HCT116 (cell line): ENCODE measurements around the gene NKTR. TPM values are rescaled to one million over a fixed set of nuclear protein-coding genes. Genes with fewer than 3 reads are reported as not detected.

Experiments
- ATAC-seq: fragments of 200-7000 bp; cut with Tn5 transposase; 2 replicates; pipeline ENCODE4 v1.9.1; 2020; ENCODE audit warnings: mild to moderate bottlenecking, moderate library complexity
- BruUV-seq: library from RNA; stranded (reverse); fragments of 400-500 nt; replicated peaks from 2 replicates; lab custom pipeline; 2021; lab: Mats Ljungman, UMichigan
- CTCF ChIA-PET: fragments of 300-600 bp; sonication (Branson Sonifier 250); formaldehyde crosslinking; loops from one replicate; lab custom pipeline; 2021; ENCODE audit warnings: antibody characterized with exemption; lab: Charles Lee
- POLR2A ChIA-PET: fragments of 300-600, 350-600 bp; sonication (Branson Sonifier 250); formaldehyde crosslinking; loops from one replicate; lab custom pipeline; 2021; ENCODE audit warnings: antibody characterized with exemption; lab: Charles Lee
- RAD21 ChIA-PET, 2 experiments: fragments of 300-600 bp; sonication (Branson Sonifier 250); formaldehyde crosslinking; loops; one replicate each; lab custom pipeline; 2023; ENCODE audit warnings: low total read pairs in 2 of 2; ENCODE audit not compliant: uncharacterized antibody in 2 of 2, unreplicated experiment in 2 of 2, low non-redundant PET in 1 of 2; lab: Charles Lee
- DNase-seq: peaks from one replicate; pipeline ENCODE4 v3.0.0-alpha.2; 2010; ENCODE audit warnings: low read depth, low spot score
- H2AFZ ChIP-seq: fragments of 200-600 bp; shearing (Covaris generic), sonication (generic); 2 replicates; pipeline ENCODE4 v1.6.1; 2017; ENCODE audit warnings: low read depth, mixed run types, mixed read lengths, antibody characterized with exemption, low read length; ENCODE audit not compliant: poor library complexity, severe bottlenecking
- H3K27ac ChIP-seq: 2 replicates; pipeline ENCODE4 v1.5.1; 2012; ENCODE audit warnings: low read depth, low read length
- H3K27me3 ChIP-seq: fragments of 200-600 bp; sonication (generic); 2 replicates; pipeline ENCODE4 v1.6.1; 2016; ENCODE audit warnings: mixed run types, low read length, mixed read lengths; ENCODE audit not compliant: insufficient read depth
- H3K36me3 ChIP-seq, 2 experiments: fragments of 200-500 bp in 1 of 2; fragments of 200-600 bp in 1 of 2; sonication (Bioruptor generic) in 1 of 2; sonication (generic) in 1 of 2; 2 replicates each; pipeline versions ENCODE4 v1.5.1 to v1.6.1; 2014 to 2016; ENCODE audit warnings: low read length in 2 of 2, inconsistent platforms in 1 of 2, mixed read lengths in 1 of 2, mixed run types in 1 of 2; ENCODE audit not compliant: insufficient read depth in 2 of 2, control insufficient read depth in 1 of 2
- H3K4me1 ChIP-seq, 2 experiments: fragments of 200-600 bp in 1 of 2; sonication (generic) in 1 of 2; 2 replicates each; pipeline versions ENCODE4 v1.5.1 to v1.6.1; 2012 to 2017; ENCODE audit warnings: low read length in 2 of 2, inconsistent platforms in 1 of 2, mild to moderate bottlenecking in 1 of 2, mixed read lengths in 1 of 2, mixed run types in 1 of 2, moderate library complexity in 1 of 2; ENCODE audit not compliant: insufficient read depth in 2 of 2, control insufficient read depth in 1 of 2
- H3K4me2 ChIP-seq: fragments of 200-600 bp; sonication (generic); 2 replicates; pipeline ENCODE4 v1.6.1; 2017; ENCODE audit warnings: mixed run types, low read length, mixed read lengths
- H3K4me3 ChIP-seq, 2 experiments: fragments of 200-600 bp in 1 of 2; sonication (generic) in 1 of 2; replicated peaks in 1 of 2; 2 replicates each; pipeline ENCODE4 v1.5.1; 2011 to 2016; ENCODE audit warnings: low read length in 2 of 2, control low read depth in 1 of 2, low read depth in 1 of 2, mild to moderate bottlenecking in 1 of 2, mixed read lengths in 1 of 2, mixed run types in 1 of 2
- H3K79me2 ChIP-seq: fragments of 200-600 bp; sonication (generic); 2 replicates; pipeline ENCODE4 v1.6.1; 2017; ENCODE audit warnings: mild to moderate bottlenecking, mixed run types, low read length, moderate library complexity, mixed read lengths; ENCODE audit not compliant: insufficient read depth
- H3K9ac ChIP-seq: fragments of 200-600 bp; sonication (generic); 2 replicates; pipeline ENCODE4 v1.6.1; 2016; ENCODE audit warnings: low read length, mixed read lengths
- H3K9me2 ChIP-seq: fragments of 200-600 bp; sonication (generic), shearing (Covaris generic); 2 replicates; pipeline ENCODE4 v1.6.1; 2017; ENCODE audit warnings: mixed run types, mild to moderate bottlenecking, moderate library complexity; ENCODE audit not compliant: insufficient read depth
- H3K9me3 ChIP-seq, 2 experiments: fragments of 200-500 bp in 1 of 2; fragments of 200-600 bp in 1 of 2; sonication (Bioruptor generic) in 1 of 2; sonication (generic) in 1 of 2; 2 replicates each; pipeline ENCODE4 v1.6.1; 2014 to 2017; ENCODE audit warnings: low read length in 2 of 2, mixed read lengths in 2 of 2, inconsistent platforms in 1 of 2, low read depth in 1 of 2, mild to moderate bottlenecking in 1 of 2, mixed run types in 1 of 2, moderate library complexity in 1 of 2; ENCODE audit not compliant: control insufficient read depth in 1 of 2, insufficient read depth in 1 of 2
- H4K20me1 ChIP-seq: fragments of 200-600 bp; sonication (generic), shearing (Covaris generic); 2 replicates; pipeline ENCODE4 v1.6.1; 2017; ENCODE audit warnings: mixed run types, mild to moderate bottlenecking, moderate library complexity; ENCODE audit not compliant: insufficient read depth
- ELF1 ChIP-seq: IDR thresholded peaks from 2 replicates; pipeline ENCODE4 v1.6.1; 2012; ENCODE audit warnings: low read depth, borderline replicate concordance
- FOSL1 ChIP-seq: IDR thresholded peaks from 2 replicates; pipeline ENCODE4 v1.6.1; 2012; ENCODE audit warnings: low read depth
- JUND ChIP-seq: IDR thresholded peaks from 2 replicates; pipeline ENCODE4 v1.6.1; 2012
- POLR2AphosphoS5 ChIP-seq: IDR thresholded peaks from 2 replicates; pipeline ENCODE4 v1.6.1; 2011; ENCODE audit warnings: mild to moderate bottlenecking, low read depth, low read length, moderate library complexity
- SP1 ChIP-seq: IDR thresholded peaks from 2 replicates; pipeline ENCODE4 v1.6.1; 2012; ENCODE audit warnings: low read depth
- SRF ChIP-seq: IDR thresholded peaks from 2 replicates; pipeline ENCODE4 v1.6.1; 2012; ENCODE audit warnings: low read depth
- TCF7L2 ChIP-seq: IDR thresholded peaks from 2 replicates; pipeline ENCODE4 v1.7.0; 2011; ENCODE audit warnings: borderline replicate concordance, inconsistent platforms; ENCODE audit not compliant: insufficient read depth, insufficient read length; ENCODE audit errors: extremely low read depth
- intact Hi-C: fragments of 100-400 bp; cut with micrococcal nuclease; formaldehyde crosslinking; loops from 2 replicates; pipeline ENCODE4 v1.10.0; 2022
- total RNA-seq: library from RNA; stranded (reverse); gene quantifications from one replicate; pipeline ENCODE4 v1.2.1, GENCODE V29; 2021; ENCODE audit not compliant: unreplicated experiment
- TF ChIP-seq, protein P1 (sequence below), 3 experiments: fragments of 200-600 bp in 1 of 3; sonication (generic) in 1 of 3; IDR thresholded peaks in 2 of 3; conservative IDR thresholded peaks in 1 of 3; 2 replicates each; pipeline ENCODE4 v1.5.1; 2012 to 2017; ENCODE audit warnings: low read depth in 2 of 3, low read length in 2 of 3, antibody characterized with exemption in 1 of 3, borderline replicate concordance in 1 of 3, control low read depth in 1 of 3, mild to moderate bottlenecking in 1 of 3, mixed read lengths in 1 of 3, mixed run types in 1 of 3, moderate library complexity in 1 of 3; ENCODE audit not compliant: insufficient read depth in 1 of 3
- TF ChIP-seq, protein P2 (sequence below): IDR thresholded peaks from 2 replicates; pipeline ENCODE4 v1.6.1; 2011; ENCODE audit warnings: mild to moderate bottlenecking, low read length, moderate library complexity; ENCODE audit not compliant: insufficient replicate concordance; ENCODE audit errors: extremely low read depth
- TF ChIP-seq, protein P3 (sequence below): IDR thresholded peaks from 2 replicates; pipeline ENCODE4 v1.6.1; 2012

The NKTR gene
- total RNA-seq, 1 experiment from 2014 or later, result 59.7 TPM

DNA sequence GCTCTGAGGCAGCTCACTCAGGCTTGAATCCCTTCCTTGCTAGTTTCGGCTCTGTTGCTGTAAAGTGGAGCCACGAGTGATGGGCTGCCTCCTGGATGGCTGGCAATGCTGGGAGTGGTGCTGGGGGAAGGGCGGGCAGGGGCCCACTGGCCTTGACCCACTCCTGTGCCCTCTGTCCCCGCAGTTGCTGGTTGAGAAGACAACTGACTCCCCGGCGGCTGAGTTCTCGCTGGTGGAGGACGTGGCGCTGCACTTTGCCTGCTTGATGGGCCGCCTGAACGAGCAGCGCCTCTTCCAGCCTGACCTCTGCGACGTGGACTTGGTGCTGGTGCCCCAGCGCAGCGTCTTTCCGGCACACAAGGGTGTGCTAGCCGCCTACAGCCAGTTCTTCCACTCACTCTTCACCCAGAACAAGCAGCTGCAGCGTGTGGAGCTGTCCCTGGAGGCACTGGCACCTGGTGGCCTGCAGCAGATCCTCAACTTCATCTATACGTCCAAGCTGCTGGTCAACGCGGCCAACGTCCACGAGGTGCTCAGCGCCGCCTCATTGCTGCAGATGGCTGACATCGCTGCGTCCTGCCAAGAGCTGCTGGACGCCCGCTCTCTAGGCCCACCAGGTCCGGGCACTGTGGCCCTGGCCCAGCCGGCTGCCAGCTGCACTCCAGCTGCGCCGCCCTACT is 57.7 kb downstream of the NKTR start:
- no peak overlapping the region for H2AFZ ChIP-seq
- 0 out of 4 replicates have a peak, but pooled peaks cover 0 to 3% of the 10 kb centered on the region in 2 experiments for H3K36me3 ChIP-seq
- H3K27me3 ChIP-seq, result no peaks in the 10 kb centered on the region
- BruUV-seq, result no TSS peak
- ChIA-PET CTCF (no interaction called here), RAD21 (no interaction called here), POLR2A (no interaction called here)
- H3K27ac ChIP-seq, result no peak overlapping the region
- H4K20me1 ChIP-seq, result no peaks in the 10 kb centered on the region
- peaks cover 16 to 31% of the 10 kb centered on the region in 2 experiments for H3K4me1 ChIP-seq
- no peak overlapping the region for H3K4me2 ChIP-seq
- H3K79me2 ChIP-seq, result peaks cover 12% of the 10 kb centered on the region; the same call in 1 of the 2 replicates
- intact Hi-C loops, result no loop called here
- no peak for DNase-seq
- H3K9me3 ChIP-seq, result no peaks in the 10 kb centered on the region
- TF ChIP-seq JUND (no peak), POLR2AphosphoS5 (no peak), ELF1 (no peak), SRF (no peak), SP1 (no peak), TCF7L2 (no peak), FOSL1 (no peak)
- TF ChIP-seq, protein P1, sequence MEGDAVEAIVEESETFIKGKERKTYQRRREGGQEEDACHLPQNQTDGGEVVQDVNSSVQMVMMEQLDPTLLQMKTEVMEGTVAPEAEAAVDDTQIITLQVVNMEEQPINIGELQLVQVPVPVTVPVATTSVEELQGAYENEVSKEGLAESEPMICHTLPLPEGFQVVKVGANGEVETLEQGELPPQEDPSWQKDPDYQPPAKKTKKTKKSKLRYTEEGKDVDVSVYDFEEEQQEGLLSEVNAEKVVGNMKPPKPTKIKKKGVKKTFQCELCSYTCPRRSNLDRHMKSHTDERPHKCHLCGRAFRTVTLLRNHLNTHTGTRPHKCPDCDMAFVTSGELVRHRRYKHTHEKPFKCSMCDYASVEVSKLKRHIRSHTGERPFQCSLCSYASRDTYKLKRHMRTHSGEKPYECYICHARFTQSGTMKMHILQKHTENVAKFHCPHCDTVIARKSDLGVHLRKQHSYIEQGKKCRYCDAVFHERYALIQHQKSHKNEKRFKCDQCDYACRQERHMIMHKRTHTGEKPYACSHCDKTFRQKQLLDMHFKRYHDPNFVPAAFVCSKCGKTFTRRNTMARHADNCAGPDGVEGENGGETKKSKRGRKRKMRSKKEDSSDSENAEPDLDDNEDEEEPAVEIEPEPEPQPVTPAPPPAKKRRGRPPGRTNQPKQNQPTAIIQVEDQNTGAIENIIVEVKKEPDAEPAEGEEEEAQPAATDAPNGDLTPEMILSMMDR (IDR thresholded peaks at IDR 0.05 in 2 of 3, conservative IDR thresholded peaks at IDR 0.05 in 1 of 3; ENCODE audit: borderline replicate concordance in 1 of 3, insufficient read depth in 1 of 3, low read depth in 2 of 3, low read length in 2 of 3), result no peak
- TF ChIP-seq, protein P2, sequence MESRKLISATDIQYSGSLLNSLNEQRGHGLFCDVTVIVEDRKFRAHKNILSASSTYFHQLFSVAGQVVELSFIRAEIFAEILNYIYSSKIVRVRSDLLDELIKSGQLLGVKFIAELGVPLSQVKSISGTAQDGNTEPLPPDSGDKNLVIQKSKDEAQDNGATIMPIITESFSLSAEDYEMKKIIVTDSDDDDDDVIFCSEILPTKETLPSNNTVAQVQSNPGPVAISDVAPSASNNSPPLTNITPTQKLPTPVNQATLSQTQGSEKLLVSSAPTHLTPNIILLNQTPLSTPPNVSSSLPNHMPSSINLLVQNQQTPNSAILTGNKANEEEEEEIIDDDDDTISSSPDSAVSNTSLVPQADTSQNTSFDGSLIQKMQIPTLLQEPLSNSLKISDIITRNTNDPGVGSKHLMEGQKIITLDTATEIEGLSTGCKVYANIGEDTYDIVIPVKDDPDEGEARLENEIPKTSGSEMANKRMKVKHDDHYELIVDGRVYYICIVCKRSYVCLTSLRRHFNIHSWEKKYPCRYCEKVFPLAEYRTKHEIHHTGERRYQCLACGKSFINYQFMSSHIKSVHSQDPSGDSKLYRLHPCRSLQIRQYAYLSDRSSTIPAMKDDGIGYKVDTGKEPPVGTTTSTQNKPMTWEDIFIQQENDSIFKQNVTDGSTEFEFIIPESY, result no peak
- TF ChIP-seq, protein P3, sequence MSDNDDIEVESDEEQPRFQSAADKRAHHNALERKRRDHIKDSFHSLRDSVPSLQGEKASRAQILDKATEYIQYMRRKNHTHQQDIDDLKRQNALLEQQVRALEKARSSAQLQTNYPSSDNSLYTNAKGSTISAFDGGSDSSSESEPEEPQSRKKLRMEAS, result no peak
- no peaks in the 10 kb centered on the region for H3K9me2 ChIP-seq
- H3K9ac ChIP-seq, result no peak overlapping the region
- no peak for ATAC-seq
- no peak overlapping the region for H3K4me3 ChIP-seq
